Measurements from ENCODE around the gene SH3RF2.

The SH3RF2 gene

DNA sequence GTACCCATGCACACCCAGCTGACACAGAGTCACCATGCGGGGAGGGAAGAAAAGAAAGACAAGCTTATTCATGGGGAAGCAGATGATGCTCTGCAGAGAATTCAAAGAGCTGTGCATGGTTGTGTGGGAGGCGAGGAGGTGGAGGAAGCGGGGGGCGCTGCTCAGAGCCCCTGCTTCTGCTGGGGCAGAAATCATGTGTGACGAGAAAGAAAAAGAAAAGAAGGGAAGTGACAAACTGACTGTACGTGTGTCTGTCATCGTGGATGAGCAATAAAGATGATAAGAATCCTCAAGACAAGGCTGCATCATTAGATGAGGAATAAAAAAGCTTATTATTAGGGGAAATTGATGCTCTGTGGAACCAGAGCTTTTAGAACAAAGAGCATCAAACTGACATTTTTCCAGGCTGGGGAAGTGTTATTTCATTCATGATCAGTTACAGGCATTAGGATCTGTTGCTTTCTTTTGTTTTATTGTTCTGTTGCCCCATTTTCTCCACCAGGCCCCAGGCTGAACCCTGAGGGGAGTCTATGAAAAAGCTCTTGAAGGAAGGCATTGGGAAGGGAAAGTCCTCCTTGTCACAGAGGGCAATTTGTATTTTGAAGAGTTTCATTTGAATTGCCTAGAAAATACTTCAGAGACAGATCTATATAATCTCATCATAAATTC lies 20.3 kb upstream of the SH3RF2 start:
- Histone ChIP-seq H3K36me3 (no peaks in the 10 kb centered on the region), H3K9me3 (no peaks in the 10 kb centered on the region), H3K27me3 (no peaks in the 10 kb centered on the region), H3K4me3 (no peak overlapping the region), H3K27ac (no peak overlapping the region), H3K4me1 (peaks cover 0 to 8% (median 0%) of the 10 kb centered on the region in 4 donors)
- intact Hi-C loops (cut with DNase I; ENCODE audit: low total_unique reads) = no loop called here
- DNase-seq = no peak
- TF ChIP-seq, protein P1, sequence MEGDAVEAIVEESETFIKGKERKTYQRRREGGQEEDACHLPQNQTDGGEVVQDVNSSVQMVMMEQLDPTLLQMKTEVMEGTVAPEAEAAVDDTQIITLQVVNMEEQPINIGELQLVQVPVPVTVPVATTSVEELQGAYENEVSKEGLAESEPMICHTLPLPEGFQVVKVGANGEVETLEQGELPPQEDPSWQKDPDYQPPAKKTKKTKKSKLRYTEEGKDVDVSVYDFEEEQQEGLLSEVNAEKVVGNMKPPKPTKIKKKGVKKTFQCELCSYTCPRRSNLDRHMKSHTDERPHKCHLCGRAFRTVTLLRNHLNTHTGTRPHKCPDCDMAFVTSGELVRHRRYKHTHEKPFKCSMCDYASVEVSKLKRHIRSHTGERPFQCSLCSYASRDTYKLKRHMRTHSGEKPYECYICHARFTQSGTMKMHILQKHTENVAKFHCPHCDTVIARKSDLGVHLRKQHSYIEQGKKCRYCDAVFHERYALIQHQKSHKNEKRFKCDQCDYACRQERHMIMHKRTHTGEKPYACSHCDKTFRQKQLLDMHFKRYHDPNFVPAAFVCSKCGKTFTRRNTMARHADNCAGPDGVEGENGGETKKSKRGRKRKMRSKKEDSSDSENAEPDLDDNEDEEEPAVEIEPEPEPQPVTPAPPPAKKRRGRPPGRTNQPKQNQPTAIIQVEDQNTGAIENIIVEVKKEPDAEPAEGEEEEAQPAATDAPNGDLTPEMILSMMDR (IDR thresholded peaks at IDR 0.05) = no peak

GRCh38 chr5:145917288-145917687 lies 19.1 kb upstream of the SH3RF2 start:
- no peaks in the 10 kb centered on the region for H3K36me3 ChIP-seq
- intact Hi-C loops (cut with DNase I; ENCODE audit: low total_unique reads) = no loop called here
- no peak for DNase-seq
- TF ChIP-seq, protein P1 (IDR thresholded peaks at IDR 0.05) = no peak
- no peaks in the 10 kb centered on the region for H3K9me3 ChIP-seq
- H3K27me3 ChIP-seq = no peaks in the 10 kb centered on the region
- H3K27ac ChIP-seq = no peak overlapping the region
- no peak overlapping the region for H3K4me3 ChIP-seq
- H3K4me1 ChIP-seq = peaks cover 0 to 8% (median 0%) of the 10 kb centered on the region in 4 donors

- no peaks in the 10 kb centered on the region for H3K27me3 ChIP-seq
- TF ChIP-seq, protein P1 (IDR thresholded peaks at IDR 0.05) = no peak
- H3K4me1 ChIP-seq = peaks cover 0 to 8% (median 0%) of the 10 kb centered on the region in 4 donors
- intact Hi-C loops (cut with DNase I; ENCODE audit: low total_unique reads) = no loop called here
- H3K27ac ChIP-seq = no peak overlapping the region
- no peaks in the 10 kb centered on the region for H3K9me3 ChIP-seq
- no peaks in the 10 kb centered on the region for H3K36me3 ChIP-seq
- no peak overlapping the region for H3K4me3 ChIP-seq
- DNase-seq = no peak
Measured at GRCh38 chr5:145918397-145918796, 18.0 kb upstream of the SH3RF2 start.

DNA sequence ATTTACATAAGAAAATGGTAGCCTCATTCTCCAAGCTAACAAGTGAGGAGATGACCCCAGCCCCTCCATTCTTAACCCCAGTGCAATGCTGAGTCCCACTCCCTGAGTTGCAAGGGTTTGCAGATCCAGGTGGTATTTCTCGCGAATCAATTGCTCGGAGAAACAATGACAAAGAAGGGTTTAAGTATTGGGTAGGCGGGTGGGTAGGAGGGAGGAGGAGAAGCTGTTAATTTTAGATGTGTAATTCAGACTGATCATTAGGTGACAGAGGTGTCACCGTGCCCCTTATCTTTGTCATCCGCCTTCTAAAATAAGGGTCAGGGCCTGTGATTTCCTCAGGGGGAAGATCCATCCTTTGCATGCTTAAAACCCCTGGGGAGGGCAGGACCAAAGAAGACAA lies 17.0 kb upstream of the SH3RF2 start:
- Histone ChIP-seq H3K27ac (no peak overlapping the region), H3K36me3 (no peaks in the 10 kb centered on the region), H3K4me1 (peaks cover 0 to 9% (median 0%) of the 10 kb centered on the region in 4 donors), H3K27me3 (no peaks in the 10 kb centered on the region), H3K9me3 (no peaks in the 10 kb centered on the region), H3K4me3 (no peak overlapping the region)
- intact Hi-C loops (cut with DNase I; ENCODE audit: low total_unique reads) = no loop called here
- TF ChIP-seq, protein P1 (IDR thresholded peaks at IDR 0.05) = no peak
- DNase-seq = no peak

GRCh38 chr5:145920542-145921210 lies 15.7 kb upstream of the SH3RF2 start:
- no peaks in the 10 kb centered on the region for H3K9me3 ChIP-seq
- no peak overlapping the region for H3K4me3 ChIP-seq
- intact Hi-C loops (cut with DNase I; ENCODE audit: low total_unique reads) = no loop called here
- DNase-seq = no peak
- H3K27ac ChIP-seq = no peak overlapping the region
- TF ChIP-seq, protein P1 (IDR thresholded peaks at IDR 0.05) = no peak
- no peaks in the 10 kb centered on the region for H3K36me3 ChIP-seq
- peaks cover 0 to 21% (median 11%) of the 10 kb centered on the region in 4 donors for H3K4me1 ChIP-seq
- no peaks in the 10 kb centered on the region for H3K27me3 ChIP-seq
